ENCODE measurements around the gene KXD1. TPM values are rescaled to one million over a fixed set of nuclear protein-coding genes. Genes with fewer than 3 reads are reported as not detected.

The KXD1 gene
- total RNA-seq, 1 experiment from 2014 or later = 195 TPM

GRCh38 chr19:18612051-18612771 is 54.5 kb downstream of the KXD1 start:
- DNase-seq (ENCODE audit: low read depth) = no peak

- DNase-seq (ENCODE audit: low read depth) = no peak
Measured at GRCh38 chr19:18612772-18613588, 55.3 kb downstream of the KXD1 start, which contains the start of gene TMEM59L. TSS of gene TMEM59L (plus strand) at chr19:18612870. CDS start at chr19:18612959, 89 bp downstream.

- DNase-seq (ENCODE audit: low read depth) = no peak
Measured at GRCh38 chr19:18613589-18614234, 56.0 kb downstream of the KXD1 start.

- DNase-seq (ENCODE audit: low read depth) = no peak
Measured at GRCh38 chr19:18616023-18616422, 58.4 kb downstream of the KXD1 start.

- no peak for DNase-seq (ENCODE audit: low read depth)
Measured at GRCh38 chr19:18617562-18617961, 59.9 kb downstream of the KXD1 start.

GRCh38 chr19:18618236-18618635 is 60.6 kb downstream of the KXD1 start:
- DNase-seq (ENCODE audit: low read depth) = no peak

Other genes starting within 250 kb of the KXD1 start
- gene LSM4, start 234.8 kb upstream of the KXD1 start, total RNA-seq (2014; rRNA removed; shearing (Covaris generic)) = 456 and 535 TPM in 2 replicates
- gene PGPEP1, start 217.3 kb upstream of the KXD1 start, total RNA-seq (2014; rRNA removed; shearing (Covaris generic)) = 9.1 and 20.9 TPM in 2 replicates
- gene GDF15, start 171.7 kb upstream of the KXD1 start, total RNA-seq (2014; rRNA removed; shearing (Covaris generic)) = 97.3 and 120 TPM in 2 replicates
- not detected in 2 replicates for gene LRRC25, start 160.2 kb upstream of the KXD1 start, total RNA-seq (2014; rRNA removed; shearing (Covaris generic))
- gene SSBP4, start 138.5 kb upstream of the KXD1 start, total RNA-seq (2014; rRNA removed; shearing (Covaris generic)) = 108 and 118 TPM in 2 replicates
- gene ISYNA1, start 119.7 kb upstream of the KXD1 start, total RNA-seq (2014; rRNA removed; shearing (Covaris generic)) = 1.3 and 2.1 TPM in 2 replicates
- gene ELL, start 35.8 kb upstream of the KXD1 start, total RNA-seq (2014; rRNA removed; shearing (Covaris generic)) = 13.1 and 14.6 TPM in 2 replicates
- gene FKBP8, start 14.3 kb upstream of the KXD1 start, total RNA-seq (2014; rRNA removed; shearing (Covaris generic)) = 124 and 135 TPM in 2 replicates
- 1,475 and 1,684 TPM in 2 replicates for gene UBA52, start 14.0 kb downstream of the KXD1 start, total RNA-seq (2014; rRNA removed; shearing (Covaris generic))
- gene REX1BD, start 30.9 kb downstream of the KXD1 start, total RNA-seq (2014; rRNA removed; shearing (Covaris generic)) = 70.9 and 99.1 TPM in 2 replicates
- gene CRLF1, start 48.9 kb downstream of the KXD1 start, total RNA-seq (2014; rRNA removed; shearing (Covaris generic)) = 1.1 and 1.3 TPM in 2 replicates
- gene TMEM59L, start 55.0 kb downstream of the KXD1 start, total RNA-seq (2014; rRNA removed; shearing (Covaris generic)) = 0.61 and 1.1 TPM in 2 replicates
- gene KLHL26, start 79.2 kb downstream of the KXD1 start, total RNA-seq (2014; rRNA removed; shearing (Covaris generic)) = 2.8 and 5.7 TPM in 2 replicates
- 2.8 and 3.0 TPM in 2 replicates for gene CRTC1, start 125.8 kb downstream of the KXD1 start, total RNA-seq (2014; rRNA removed; shearing (Covaris generic))
- gene COMP, start 233.4 kb downstream of the KXD1 start, total RNA-seq (2014; rRNA removed; shearing (Covaris generic)) = not detected in 2 replicates